HL-60/S4 treated with phorbol 12-myristate 13-acetate at 8.2 ng/mL for 4 days and 3 days (cell line): ENCODE data around the gene STOM.
"Not testable (repeated sequence)": the region's sequence is repeated elsewhere in the genome, so short reads cannot be mapped to it uniquely, and the experiment has no call there.

ENCODE experiments used
- in situ Hi-C: fragments of 300-500 bp; cut with MboI; formaldehyde crosslinking; loops from 2 replicates; pipeline ENCODE4 v1.15.0; 2022; ENCODE audit warnings: low sequenced_read_pairs

Gene STOM

DNA sequence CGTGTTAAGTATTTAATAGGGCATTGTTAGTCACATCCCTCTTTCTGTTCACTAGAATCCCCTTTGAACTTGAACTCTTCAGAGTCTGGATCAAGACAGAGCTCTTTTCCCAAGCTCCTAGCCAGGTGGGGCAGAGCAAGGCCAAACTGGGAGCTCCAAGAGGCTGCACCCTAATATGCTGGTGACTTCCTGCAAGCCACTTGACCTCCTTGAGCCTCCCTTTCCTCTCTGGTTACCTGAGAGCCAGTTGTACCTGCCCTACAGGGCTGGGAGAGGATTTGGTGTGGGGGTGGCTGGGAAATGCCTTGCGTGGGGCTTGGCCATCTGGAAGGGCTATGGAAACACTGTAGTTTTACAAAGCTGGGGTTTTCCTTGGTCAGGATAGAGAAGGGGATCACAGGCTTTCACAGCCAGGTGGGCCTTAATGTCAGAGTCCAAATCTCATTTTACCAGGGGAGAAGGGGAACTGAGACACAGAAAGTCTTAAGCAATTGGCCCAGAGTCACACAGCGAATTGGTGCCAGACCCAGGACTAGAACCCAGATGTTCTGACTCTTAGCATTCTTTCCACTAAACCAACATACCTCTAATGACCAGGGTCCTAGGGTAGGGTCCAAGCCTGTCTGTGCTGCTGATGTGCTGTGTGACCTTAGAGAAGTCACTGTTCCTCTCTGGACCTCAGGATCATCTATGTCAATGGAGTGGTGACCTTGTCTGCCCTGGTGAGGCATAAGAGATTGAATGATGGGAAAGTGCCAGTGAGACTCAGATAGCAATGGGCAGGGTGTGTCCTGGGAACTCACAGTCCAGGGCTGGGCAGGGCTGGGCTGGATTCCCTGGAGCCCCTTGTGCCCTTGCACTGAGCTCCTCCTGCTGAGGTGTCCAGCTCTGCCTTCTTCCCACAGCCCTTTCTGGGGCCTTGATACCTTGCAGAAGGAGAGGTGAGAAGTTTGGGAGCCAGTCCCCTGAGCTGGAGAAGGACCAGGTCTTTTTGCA, 66.3 kb downstream of the STOM start:
- in situ Hi-C loops = no loop called here

DNA sequence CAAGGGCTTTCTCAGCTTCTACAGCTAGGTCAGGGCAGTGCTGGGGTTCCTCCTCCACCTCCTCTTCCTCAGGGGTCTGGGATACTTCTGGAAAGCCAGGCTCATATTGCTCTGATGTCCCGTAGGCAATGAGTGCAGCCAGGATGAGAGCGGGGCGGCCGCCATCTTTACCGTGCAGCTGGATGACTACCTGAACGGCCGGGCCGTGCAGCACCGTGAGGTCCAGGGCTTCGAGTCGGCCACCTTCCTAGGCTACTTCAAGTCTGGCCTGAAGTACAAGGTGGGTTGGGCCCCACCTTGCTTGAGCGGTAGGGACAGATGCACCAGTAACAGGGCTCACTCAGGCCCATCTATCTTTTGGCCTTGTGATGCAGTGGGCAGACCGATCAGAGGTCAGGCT, 67.3 kb downstream of the STOM start:
- in situ Hi-C loops = no loop called here

DNA sequence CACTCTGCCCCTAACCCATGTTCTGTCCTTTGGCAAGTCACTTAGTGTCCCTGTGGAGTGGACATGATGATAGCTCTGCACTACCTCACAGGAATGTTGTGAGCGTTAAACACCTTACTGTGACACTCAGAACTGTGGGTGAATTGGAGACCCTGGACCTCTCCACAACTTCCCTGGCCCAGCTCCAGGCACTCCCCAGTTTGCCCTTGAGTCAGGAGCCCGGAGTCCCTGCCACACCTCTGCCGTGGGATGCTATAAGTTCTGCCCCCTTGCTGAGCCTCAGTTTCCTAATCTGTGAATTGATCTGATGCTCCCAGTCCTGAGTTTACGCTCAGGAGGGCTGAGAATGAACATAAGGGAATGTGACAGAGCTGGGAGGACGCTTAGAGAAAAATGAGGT, 67.7 kb downstream of the STOM start:
- in situ Hi-C loops = no loop called here

- in situ Hi-C loops = no loop called here
Observed at GRCh38 chr9:121301881-121302286, 68.2 kb downstream of the STOM start.

DNA sequence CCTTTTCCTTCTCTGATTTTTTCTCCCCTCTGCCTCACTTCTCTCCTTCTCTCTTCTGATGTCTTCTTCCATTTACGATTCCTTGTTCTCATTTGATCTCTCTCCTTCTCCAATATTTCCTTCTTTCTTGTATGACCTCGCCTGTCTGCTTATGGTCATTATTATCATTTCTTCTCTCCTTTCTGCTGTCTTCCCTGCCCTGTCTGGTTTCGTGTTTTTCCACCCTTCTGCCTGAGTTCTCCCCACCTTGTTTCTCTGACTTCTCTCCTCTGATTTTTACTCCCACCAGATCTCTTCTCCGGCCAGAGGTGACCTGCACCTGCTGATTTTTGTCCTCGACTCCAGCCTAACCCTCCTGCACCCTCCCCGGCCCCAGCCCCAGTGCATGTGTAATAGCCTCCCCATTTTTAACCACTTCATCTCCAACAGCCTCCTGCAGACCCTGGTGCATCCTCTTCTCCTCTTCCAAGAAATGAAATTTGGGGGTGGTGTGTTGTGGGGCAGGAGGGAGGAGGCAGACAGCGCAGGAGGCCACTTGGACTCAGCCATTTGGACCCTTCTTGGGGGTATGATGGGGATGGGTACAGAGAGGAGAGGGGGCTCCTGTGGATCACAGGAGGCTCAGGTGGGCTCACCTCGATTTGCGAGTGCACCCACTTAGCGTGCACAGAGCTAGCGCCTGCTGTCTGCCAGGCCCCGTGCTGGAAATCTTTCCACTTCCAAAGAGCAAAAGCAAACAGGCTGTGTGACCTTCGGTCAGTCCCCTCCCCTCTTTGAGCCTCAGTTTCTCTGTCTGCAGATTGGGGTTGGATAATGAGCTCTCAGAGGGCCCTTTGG, 69.5 kb downstream of the STOM start:
- in situ Hi-C loops = no loop called here

GRCh38 chr9:121299467-121300282, 70.4 kb downstream of the STOM start:
- in situ Hi-C loops = no loop called here

DNA sequence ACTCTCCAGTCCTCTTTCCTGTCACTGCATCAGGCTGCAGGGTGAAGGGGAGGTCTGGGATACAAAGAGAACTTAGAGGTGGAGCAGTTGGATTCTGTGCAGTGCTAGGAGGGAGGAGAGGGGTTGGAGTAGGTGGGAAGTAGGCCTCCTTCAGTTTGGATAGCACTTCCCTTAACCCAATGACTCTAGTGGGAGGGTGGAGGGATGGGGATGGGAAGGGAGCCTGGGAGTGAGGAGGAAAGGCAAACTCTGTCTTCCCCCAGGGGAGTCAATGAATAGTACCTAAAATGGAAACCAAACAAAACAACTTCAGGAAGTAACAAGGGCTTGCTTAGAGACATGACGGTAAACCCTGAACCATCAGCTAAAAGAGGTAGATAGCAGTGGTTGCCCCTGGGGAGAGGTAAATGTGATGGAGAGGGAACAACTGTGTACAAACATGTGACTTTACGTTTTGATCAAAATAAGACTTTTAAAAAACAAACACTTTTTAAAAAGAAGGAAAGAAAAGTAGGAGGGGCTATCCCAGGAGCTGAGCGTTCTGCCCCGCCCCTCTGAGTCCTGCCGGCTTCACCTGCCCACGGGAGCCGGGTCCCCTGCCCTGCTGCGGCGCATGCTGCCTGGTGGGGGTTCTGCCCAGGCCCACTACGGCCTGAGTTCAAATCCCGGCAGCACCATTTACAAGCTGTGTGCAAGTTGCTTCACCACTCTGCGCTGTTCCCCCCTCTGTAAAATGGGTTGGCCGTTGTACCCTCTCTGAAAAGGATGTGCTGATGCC, 71.2 kb downstream of the STOM start:
- in situ Hi-C loops = no loop called here

- in situ Hi-C loops = no loop called here
Observed at GRCh38 chr9:121298016-121298538, 72.0 kb downstream of the STOM start.

- in situ Hi-C loops = no loop called here
Observed at GRCh38 chr9:121297389-121297788, 72.7 kb downstream of the STOM start.

- in situ Hi-C loops = no loop called here
Observed at GRCh38 chr9:121296213-121297127, 73.6 kb downstream of the STOM start.

- in situ Hi-C loops = no loop called here
Observed at GRCh38 chr9:121295662-121296191, 74.3 kb downstream of the STOM start.

GRCh38 chr9:121294866-121295661, 75.0 kb downstream of the STOM start:
- in situ Hi-C loops = no loop called here

- in situ Hi-C loops = no loop called here
Observed at GRCh38 chr9:121294151-121294743, 75.8 kb downstream of the STOM start.

DNA sequence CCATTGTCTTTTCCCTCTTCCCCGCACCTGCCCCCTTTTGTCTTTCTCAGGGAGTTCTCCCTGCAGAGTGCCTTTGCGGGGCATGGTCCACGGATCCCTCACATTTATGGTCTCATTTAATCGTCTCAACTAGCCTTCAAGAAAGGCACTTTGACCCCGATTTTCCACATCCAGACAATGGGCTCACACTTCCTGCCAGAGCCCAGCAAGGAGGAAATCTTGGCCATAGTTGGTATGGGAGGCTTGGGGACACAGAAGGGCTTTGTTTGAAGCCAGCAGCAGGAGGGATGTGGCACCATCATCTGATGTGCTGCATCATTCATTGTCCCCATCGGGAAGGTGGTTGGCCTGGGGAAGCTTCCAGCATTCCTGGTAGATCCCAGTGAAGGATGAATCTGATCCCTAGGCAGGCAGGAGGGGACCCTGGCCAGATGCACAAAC, 77.2 kb downstream of the STOM start:
- in situ Hi-C loops = no loop called here

DNA sequence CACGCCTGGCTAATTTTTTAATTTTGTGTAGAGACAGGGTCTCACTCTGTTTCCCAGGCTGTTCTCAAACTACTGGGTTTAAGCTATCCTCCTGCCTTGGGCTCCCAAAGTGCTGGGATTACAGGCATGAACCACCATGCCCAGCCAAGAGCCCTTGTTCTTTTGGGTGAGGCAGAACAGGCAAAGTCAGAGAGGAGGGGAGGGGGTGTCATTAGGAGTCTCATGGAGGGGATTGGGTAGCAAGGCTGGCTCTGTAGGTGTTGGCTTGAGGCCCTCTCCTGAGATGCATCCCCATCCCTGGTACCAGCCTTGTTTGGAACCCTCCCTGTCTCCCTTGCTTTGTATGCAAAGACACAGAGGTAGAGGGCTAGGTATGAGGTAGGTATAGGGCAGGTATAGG, 78.0 kb downstream of the STOM start:
- in situ Hi-C loops = no loop called here

DNA sequence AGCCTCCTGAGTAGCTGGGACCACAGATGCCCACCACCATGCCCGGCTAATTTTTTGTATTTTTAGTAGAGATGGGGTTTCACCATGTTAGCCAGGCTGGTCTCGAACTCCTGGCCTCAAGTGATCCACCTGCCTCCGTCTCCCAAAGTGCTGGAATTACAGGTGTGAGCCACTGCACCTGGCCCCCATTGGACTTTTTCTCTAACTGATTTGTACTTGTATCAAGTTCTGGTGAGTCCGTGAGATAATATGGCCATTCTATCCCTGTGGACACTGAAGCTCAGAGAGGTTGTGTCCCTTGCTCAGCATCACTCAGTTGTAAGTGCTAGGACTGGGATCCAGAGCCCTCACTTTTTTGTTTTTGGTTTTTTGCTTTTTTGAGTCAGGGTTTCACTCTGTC, 78.5 kb downstream of the STOM start:
- in situ Hi-C loops = not testable (repeated sequence)

- in situ Hi-C loops = loop anchor here (10.0 kb wide), 1 partner anchor 75 kb away; no protein-coding TSS in a partner anchor
Observed at GRCh38 chr9:121289772-121290370, 80.2 kb downstream of the STOM start.
